HL-60 (cell line): ENCODE data around the gene P4HA1.

Experiments used
- CTCF ChIP-seq: IDR thresholded peaks from one replicate; pipeline ENCODE4 v1.5.1; 2011; ENCODE audit warnings: low read length, control low read depth, inconsistent platforms; ENCODE audit not compliant: insufficient read depth
- REST ChIP-seq: IDR thresholded peaks from 2 replicates; pipeline ENCODE4 v1.6.1; 2012; ENCODE audit warnings: low read depth; ENCODE audit not compliant: insufficient replicate concordance

GRCh38 chr10:73000973-73001372, 95.7 kb downstream of the P4HA1 start:
- no peak for TF ChIP-seq CTCF
- TF ChIP-seq REST = no peak
